GM12878 (cell line): ENCODE data around the gene CREB5. TPM values are rescaled to one million over a fixed set of nuclear protein-coding genes. Genes with fewer than 3 reads are reported as not detected.

ENCODE experiments used
- ATAC-seq: fragments of 200-7000 bp; cut with Tn5 transposase; 3 replicates; pipeline ENCODE4 v1.9.1; 2020; ENCODE audit warnings: mild to moderate bottlenecking, moderate library complexity
- BruUV-seq: library from RNA; stranded (reverse); fragments of 400-500 nt; replicated peaks from 2 replicates; lab custom pipeline; 2021; lab: Mats Ljungman, UMichigan
- CTCF ChIA-PET: fragments of 300-600 bp; sonication (Branson Sonifier 250); formaldehyde crosslinking; extraction: SDS; loops from one replicate; lab custom pipeline; 2021; ENCODE audit warnings: inconsistent platforms; lab: Yijun Ruan, JAX
- POLR2A ChIA-PET: fragments of 350-600 bp; formaldehyde crosslinking; extraction: SDS; loops from one replicate; lab custom pipeline; 2021; ENCODE audit warnings: inconsistent platforms; lab: Charles Lee
- RAD21 ChIA-PET: fragments of 300-600 bp; sonication (Branson Sonifier 250); formaldehyde crosslinking; loops from one replicate; lab custom pipeline; 2023; ENCODE audit warnings: antibody characterized with exemption; ENCODE audit not compliant: unreplicated experiment; lab: Charles Lee
- SMC1A ChIA-PET: fragments of 300-600 bp; sonication (Branson Sonifier 250); formaldehyde crosslinking; loops from one replicate; lab custom pipeline; 2023; ENCODE audit not compliant: unreplicated experiment, uncharacterized antibody; lab: Charles Lee
- DNase-seq: peaks from one replicate; pipeline ENCODE4 v3.0.0-alpha.2; 2011; ENCODE audit warnings: low read depth, low spot score
- FAIRE-seq: peaks from 3 replicates; lab custom pipeline; 2011; peaks lifted over from hg19 to GRCh38; lab: Jason Lieb, UNC
- H2AFZ ChIP-seq: 2 replicates; pipeline ENCODE4 v1.6.0; 2011; ENCODE audit warnings: low read depth, low read length, control low read depth; ENCODE audit not compliant: control insufficient read depth
- H3K27ac ChIP-seq: 2 replicates; pipeline ENCODE4 v1.5.1; 2011; ENCODE audit warnings: control low read depth; ENCODE audit not compliant: control insufficient read depth, insufficient read depth
- H3K27me3 ChIP-seq, 2 experiments: replicated peaks in 1 of 2; 2 replicates each; pipeline versions ENCODE4 v1.6.0 to v1.6.1; 2011; ENCODE audit warnings: low read length in 1 of 2; ENCODE audit not compliant: control insufficient read depth in 2 of 2, insufficient read depth in 2 of 2
- H3K36me3 ChIP-seq, 2 experiments: 2 replicates each; pipeline ENCODE4 v1.5.1; 2011; ENCODE audit warnings: low read length in 1 of 2; ENCODE audit not compliant: control insufficient read depth in 2 of 2, insufficient read depth in 2 of 2
- H3K4me1 ChIP-seq: 2 replicates; pipeline ENCODE4 v1.6.1; 2011; ENCODE audit warnings: mild to moderate bottlenecking, low read length, moderate library complexity, mixed read lengths; ENCODE audit not compliant: control insufficient read depth, insufficient read depth
- H3K4me2 ChIP-seq: 2 replicates; pipeline ENCODE4 v1.6.0; 2011; ENCODE audit warnings: control low read depth; ENCODE audit not compliant: control insufficient read depth, insufficient read depth
- H3K4me3 ChIP-seq: fragments of 200-600 bp; sonication (generic); 2 replicates; pipeline ENCODE4 v1.5.1; 2016
- H3K79me2 ChIP-seq: 2 replicates; pipeline ENCODE4 v1.6.0; 2011; ENCODE audit warnings: low read length; ENCODE audit not compliant: control insufficient read depth, insufficient read depth
- H3K9ac ChIP-seq: 2 replicates; pipeline ENCODE4 v1.8.0; 2011; ENCODE audit warnings: low read length, control low read depth, mixed read lengths; ENCODE audit not compliant: control insufficient read depth, insufficient read depth
- H3K9me3 ChIP-seq: replicated peaks from 3 replicates; pipeline ENCODE4 v1.5.1; 2011; ENCODE audit warnings: mild to moderate bottlenecking, low read length; ENCODE audit not compliant: control insufficient read depth, insufficient read depth
- H4K20me1 ChIP-seq: 2 replicates; pipeline ENCODE4 v1.6.0; 2011; ENCODE audit not compliant: control insufficient read depth, insufficient read depth
- BCL3 ChIP-seq: IDR thresholded peaks from 2 replicates; pipeline ENCODE4 v1.6.1; 2011; ENCODE audit warnings: borderline replicate concordance, low read depth, mild to moderate bottlenecking, moderate library complexity, low read length; ENCODE audit not compliant: insufficient read depth, poor library complexity, severe bottlenecking
- CEBPB ChIP-seq, 2 experiments: fragments of 150-350 bp in 1 of 2; IDR thresholded peaks; 2 replicates each; pipeline ENCODE4 v1.6.1; 2012 to 2014; ENCODE audit warnings: low read depth in 2 of 2, low read length in 2 of 2, borderline replicate concordance in 1 of 2, inconsistent platforms in 1 of 2
- CREM ChIP-seq: IDR thresholded peaks from 2 replicates; pipeline ENCODE4 v1.6.1; 2014; ENCODE audit warnings: antibody characterized with exemption, low read depth
- CTCF ChIP-seq, 3 experiments: IDR thresholded peaks in 2 of 3; conservative IDR thresholded peaks in 1 of 3; 2 replicates each; pipeline ENCODE4 v1.5.1; 2011; ENCODE audit warnings: low read depth in 3 of 3, low read length in 3 of 3, mild to moderate bottlenecking in 3 of 3, control low read depth in 2 of 3, moderate library complexity in 2 of 3, inconsistent platforms in 1 of 3, mixed read lengths in 1 of 3; ENCODE audit not compliant: control insufficient read depth in 2 of 3, insufficient read depth in 1 of 3; ENCODE audit errors: extremely low read depth in 1 of 3
- FOS ChIP-seq: IDR thresholded peaks from 3 replicates; pipeline ENCODE4 v1.6.1; 2011; ENCODE audit warnings: borderline replicate concordance; ENCODE audit not compliant: insufficient read length; ENCODE audit errors: extremely low read depth
- FOXM1 ChIP-seq: IDR thresholded peaks from 2 replicates; pipeline ENCODE4 v1.6.1; 2012; ENCODE audit warnings: low read depth, mild to moderate bottlenecking, inconsistent platforms, low read length, moderate library complexity
- IKZF2 ChIP-seq, 2 experiments: fragments of 450-650 bp; IDR thresholded peaks; 2 replicates each; pipeline ENCODE4 v1.6.1; 2017; ENCODE audit warnings: mild to moderate bottlenecking in 2 of 2, moderate library complexity in 2 of 2
- MTA3 ChIP-seq: IDR thresholded peaks from 2 replicates; pipeline ENCODE4 v1.6.1; 2012; ENCODE audit warnings: low read length, inconsistent platforms, borderline replicate concordance
- MYC ChIP-seq: IDR thresholded peaks from 2 replicates; pipeline ENCODE4 v1.6.1; 2011; ENCODE audit warnings: mild to moderate bottlenecking, low read length, moderate library complexity, inconsistent platforms; ENCODE audit not compliant: insufficient read depth, insufficient replicate concordance, insufficient read length, severe bottlenecking
- PBX3 ChIP-seq: IDR thresholded peaks from 2 replicates; pipeline ENCODE4 v1.6.1; 2011; ENCODE audit warnings: mild to moderate bottlenecking, low read depth, low read length, moderate library complexity; ENCODE audit not compliant: insufficient replicate concordance
- RUNX3 ChIP-seq: IDR thresholded peaks from 2 replicates; pipeline ENCODE4 v1.6.1; 2012; ENCODE audit warnings: low read length, inconsistent platforms
- SMC3 ChIP-seq: IDR thresholded peaks from 2 replicates; pipeline ENCODE4 v1.6.1; 2011; ENCODE audit warnings: low read length, improper control_type of control experiment, borderline replicate concordance
- SPI1 ChIP-seq: IDR thresholded peaks from 2 replicates; pipeline ENCODE4 v1.6.1; 2011; ENCODE audit warnings: low read depth, mild to moderate bottlenecking, low read length, moderate library complexity, borderline replicate concordance; ENCODE audit not compliant: insufficient read depth
- TCF7 ChIP-seq: IDR thresholded peaks from 2 replicates; pipeline ENCODE4 v1.6.1; 2014; ENCODE audit warnings: antibody characterized with exemption, borderline replicate concordance
- WRNIP1 ChIP-seq: IDR thresholded peaks from 2 replicates; pipeline ENCODE4 v1.6.1; 2011; ENCODE audit warnings: low read depth, low read length, improper control_type of control experiment, borderline replicate concordance
- ZNF384 ChIP-seq: IDR thresholded peaks from 2 replicates; pipeline ENCODE4 v1.6.1; 2012; ENCODE audit warnings: low read depth, mild to moderate bottlenecking, low read length, improper control_type of control experiment, borderline replicate concordance
- in situ Hi-C: fragments of 300-500 bp; cut with MboI; formaldehyde crosslinking; loops from 9 replicates; pipeline ENCODE4 v1.14.3; 2018; ENCODE audit warnings: mixed read lengths
- intact Hi-C: fragments of 100-400 bp; cut with micrococcal nuclease; formaldehyde crosslinking; loops from one replicate; pipeline ENCODE4 v1.14.2; 2022; ENCODE audit not compliant: unreplicated experiment
- polyA plus RNA-seq, 11 experiments: library from polyadenylated mRNA; depleted of rRNA in 4 of 11; unstranded in 6 of 11; stranded (reverse) in 5 of 11; fragments of >200 nt; fragmentation: Nextera tagmentation in 4 of 11; fragmentation: Illumina TruSeq in 1 of 11; extraction: Ambion mirVana in 4 of 11; extraction: Trizol in 1 of 11; gene quantifications; 1 replicate in 1 of 11; 2 replicates in 10 of 11; pipeline versions ENCODE4 v1.2.1 to v1.2.3, GENCODE V29; 2011 to 2016; ENCODE audit warnings: inconsistent platforms in 2 of 11, missing spikeins in 2 of 11, low read depth in 1 of 11
- total RNA-seq, 4 experiments: library from RNA; depleted of rRNA in 3 of 4; stranded (reverse); fragments of >200 nt in 3 of 4; fragmentation: Illumina TruSeq in 1 of 4; extraction: Trizol in 1 of 4; gene quantifications; 2 replicates each; pipeline versions ENCODE4 v1.2.1 to v1.2.3, GENCODE V29; 2013 to 2021

The CREB5 gene
- total and polyA plus RNA-seq, 10 of the 15 experiments (the other 5 are each of a cell fraction or from before 2014, with no cell fraction given) = 12.9 to 74.1 (median 53.0) TPM

- no peaks in the 10 kb centered on the region for H3K79me2 ChIP-seq
- POLR2A ChIA-PET = interaction anchor here (1.1 kb wide), 1 partner anchor 9 kb away, joined by 3 read pairs; no protein-coding TSS in a partner anchor
- in situ Hi-C loops = no loop called here
- H3K4me1 ChIP-seq = no peaks in the 10 kb centered on the region
- H3K27me3 ChIP-seq = no peaks in the 10 kb centered on the region
- TF ChIP-seq TCF7 = no peak
- no peak for TF ChIP-seq CTCF (IDR thresholded peaks at IDR 0.05 in 2 of 3, conservative IDR thresholded peaks at IDR 0.05 in 1 of 3; ENCODE audit: control insufficient read depth in 2 of 3, extremely low read depth in 1 of 3, insufficient read depth in 1 of 3, low read depth in 3 of 3, low read length in 3 of 3)
- no peak for TF ChIP-seq CEBPB (IDR thresholded peaks at IDR 0.05; ENCODE audit: borderline replicate concordance in 1 of 2, low read depth in 2 of 2, low read length in 2 of 2)
- no peak for TF ChIP-seq ZNF384
- no peak for TF ChIP-seq WRNIP1
- no peak for TF ChIP-seq IKZF2 (IDR thresholded peaks at IDR 0.05)
- TF ChIP-seq MYC = no peak
- TF ChIP-seq FOXM1 = no peak
- TF ChIP-seq CREM = no peak
- no peak for TF ChIP-seq RUNX3
- no peak for TF ChIP-seq SPI1
- TF ChIP-seq BCL3 = no peak
- no peak for TF ChIP-seq FOS
- TF ChIP-seq SMC3 = no peak
- TF ChIP-seq MTA3 = no peak
- no peak for TF ChIP-seq PBX3
- TF ChIP-seq, all 136 proteins: peak for 0
- no TSS peak for BruUV-seq
- DNase-seq (no peak), FAIRE-seq (no peak), ATAC-seq (0 out of 3 replicates have a peak, but pooled peaks have one; percentile 23)
- ChIA-PET RAD21 (interaction anchor here (0.5 kb wide), 1 partner anchor 1237 kb away, joined by 5 read pairs; no protein-coding TSS in a partner anchor), SMC1A (no interaction called here), CTCF (interaction anchor here (0.5 to 1.4 kb wide), 4 partner anchors 18 to 576 kb away, joined by 3 read pairs; no protein-coding TSS in a partner anchor)
- Histone ChIP-seq H3K4me2 (no peak overlapping the region), H3K9ac (no peak overlapping the region), H3K27ac (no peak overlapping the region), H4K20me1 (no peaks in the 10 kb centered on the region), H3K4me3 (no peak overlapping the region), H3K9me3 (no peaks in the 10 kb centered on the region), H2AFZ (no peak overlapping the region; the same call in 1 of the 2 replicates), H3K36me3 (no peaks in the 10 kb centered on the region)
- intact Hi-C loops = no loop called here
These were observed 423.5 kb downstream of the CREB5 start for GRCh38 chr7:28835800-28836199.
